ENCODE data around the gene EIF4E3.

Gene EIF4E3

GRCh38 chr3:71685686-71686085, 39.5 kb downstream of the EIF4E3 start:
- DNase-seq, result no peak

- no peak for DNase-seq
Observed at GRCh38 chr3:71684757-71685386, 40.3 kb downstream of the EIF4E3 start.

GRCh38 chr3:71684046-71684756, 41.0 kb downstream of the EIF4E3 start:
- DNase-seq, result no peak

- peak; percentile 37 for DNase-seq
Observed at GRCh38 chr3:71681224-71681668, 44.0 kb downstream of the EIF4E3 start.

GRCh38 chr3:71680603-71681002, 44.6 kb downstream of the EIF4E3 start:
- no peak for DNase-seq

GRCh38 chr3:71676931-71677330, 48.3 kb downstream of the EIF4E3 start:
- no peak for DNase-seq

- no peak for DNase-seq
Observed at GRCh38 chr3:71673486-71673885, 51.7 kb downstream of the EIF4E3 start.

- DNase-seq, result no peak
Observed at GRCh38 chr3:71672807-71673206, 52.4 kb downstream of the EIF4E3 start.

- no peak for DNase-seq
Observed at GRCh38 chr3:71672340-71672739, 52.9 kb downstream of the EIF4E3 start.

GRCh38 chr3:71671216-71671845, 53.9 kb downstream of the EIF4E3 start:
- no peak for DNase-seq

GRCh38 chr3:71662568-71662967, 62.6 kb downstream of the EIF4E3 start:
- no peak for DNase-seq

- no peak for DNase-seq
Observed at GRCh38 chr3:71662056-71662455, 63.1 kb downstream of the EIF4E3 start.

GRCh38 chr3:71659864-71660591, 65.2 kb downstream of the EIF4E3 start:
- DNase-seq, result no peak

GRCh38 chr3:71657831-71658530, 67.2 kb downstream of the EIF4E3 start:
- no peak for DNase-seq

GRCh38 chr3:71655061-71655460, 70.1 kb downstream of the EIF4E3 start:
- DNase-seq, result no peak

- no peak for DNase-seq
Observed at GRCh38 chr3:71653414-71653807, 71.8 kb downstream of the EIF4E3 start.

GRCh38 chr3:71652781-71653413, 72.3 kb downstream of the EIF4E3 start:
- peak; percentile 31 for DNase-seq

GRCh38 chr3:71651625-71652024, 73.6 kb downstream of the EIF4E3 start:
- DNase-seq, result no peak

- DNase-seq, result no peak
Observed at GRCh38 chr3:71650372-71650771, 74.8 kb downstream of the EIF4E3 start.

GRCh38 chr3:71649757-71650156, 75.4 kb downstream of the EIF4E3 start:
- DNase-seq, result no peak

- no peak for DNase-seq
Observed at GRCh38 chr3:71647751-71648150, 77.5 kb downstream of the EIF4E3 start.

GRCh38 chr3:71646971-71647370, 78.2 kb downstream of the EIF4E3 start:
- no peak for DNase-seq

Data from KG1 (cell line).